Measurements from ENCODE around the gene HAGH.

HAGH gene

GRCh38 chr16:1758923-1759322 lies 67.7 kb downstream of the HAGH start:
- DNase-seq = no peak

GRCh38 chr16:1757714-1758461 lies 68.7 kb downstream of the HAGH start:
- no peak for DNase-seq
